GM12873 (cell line): ENCODE measurements around the gene PTGES3L.

Experiments
- TF ChIP-seq, protein P1 (sequence below): IDR thresholded peaks from 2 replicates; pipeline ENCODE4 v1.5.1; 2012; ENCODE audit warnings: low read depth, mild to moderate bottlenecking, moderate library complexity, low read length, control low read depth; ENCODE audit not compliant: insufficient read depth; ENCODE audit errors: missing control alignments

The PTGES3L gene

DNA sequence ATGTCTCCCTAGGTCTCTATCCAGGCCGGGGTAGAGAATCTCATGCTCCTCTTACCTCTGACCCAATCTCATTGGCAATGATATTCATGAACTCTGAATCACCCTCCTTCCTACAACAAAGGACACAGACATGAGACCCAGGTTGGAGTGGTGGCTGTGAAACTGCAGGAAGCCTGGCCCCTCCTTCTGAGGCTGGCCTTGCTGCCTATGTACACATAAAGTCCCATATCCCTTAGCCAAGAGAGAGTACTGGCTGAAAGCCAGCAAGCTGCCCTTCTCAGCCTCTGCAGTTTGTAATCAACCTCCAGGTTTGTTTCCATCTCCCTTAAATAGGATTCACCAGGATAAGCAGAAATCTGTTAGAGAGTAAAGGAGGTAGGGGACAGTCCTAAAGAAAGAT is 26.2 kb downstream of the PTGES3L start:
- TF ChIP-seq, protein P1, sequence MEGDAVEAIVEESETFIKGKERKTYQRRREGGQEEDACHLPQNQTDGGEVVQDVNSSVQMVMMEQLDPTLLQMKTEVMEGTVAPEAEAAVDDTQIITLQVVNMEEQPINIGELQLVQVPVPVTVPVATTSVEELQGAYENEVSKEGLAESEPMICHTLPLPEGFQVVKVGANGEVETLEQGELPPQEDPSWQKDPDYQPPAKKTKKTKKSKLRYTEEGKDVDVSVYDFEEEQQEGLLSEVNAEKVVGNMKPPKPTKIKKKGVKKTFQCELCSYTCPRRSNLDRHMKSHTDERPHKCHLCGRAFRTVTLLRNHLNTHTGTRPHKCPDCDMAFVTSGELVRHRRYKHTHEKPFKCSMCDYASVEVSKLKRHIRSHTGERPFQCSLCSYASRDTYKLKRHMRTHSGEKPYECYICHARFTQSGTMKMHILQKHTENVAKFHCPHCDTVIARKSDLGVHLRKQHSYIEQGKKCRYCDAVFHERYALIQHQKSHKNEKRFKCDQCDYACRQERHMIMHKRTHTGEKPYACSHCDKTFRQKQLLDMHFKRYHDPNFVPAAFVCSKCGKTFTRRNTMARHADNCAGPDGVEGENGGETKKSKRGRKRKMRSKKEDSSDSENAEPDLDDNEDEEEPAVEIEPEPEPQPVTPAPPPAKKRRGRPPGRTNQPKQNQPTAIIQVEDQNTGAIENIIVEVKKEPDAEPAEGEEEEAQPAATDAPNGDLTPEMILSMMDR: no peak

DNA sequence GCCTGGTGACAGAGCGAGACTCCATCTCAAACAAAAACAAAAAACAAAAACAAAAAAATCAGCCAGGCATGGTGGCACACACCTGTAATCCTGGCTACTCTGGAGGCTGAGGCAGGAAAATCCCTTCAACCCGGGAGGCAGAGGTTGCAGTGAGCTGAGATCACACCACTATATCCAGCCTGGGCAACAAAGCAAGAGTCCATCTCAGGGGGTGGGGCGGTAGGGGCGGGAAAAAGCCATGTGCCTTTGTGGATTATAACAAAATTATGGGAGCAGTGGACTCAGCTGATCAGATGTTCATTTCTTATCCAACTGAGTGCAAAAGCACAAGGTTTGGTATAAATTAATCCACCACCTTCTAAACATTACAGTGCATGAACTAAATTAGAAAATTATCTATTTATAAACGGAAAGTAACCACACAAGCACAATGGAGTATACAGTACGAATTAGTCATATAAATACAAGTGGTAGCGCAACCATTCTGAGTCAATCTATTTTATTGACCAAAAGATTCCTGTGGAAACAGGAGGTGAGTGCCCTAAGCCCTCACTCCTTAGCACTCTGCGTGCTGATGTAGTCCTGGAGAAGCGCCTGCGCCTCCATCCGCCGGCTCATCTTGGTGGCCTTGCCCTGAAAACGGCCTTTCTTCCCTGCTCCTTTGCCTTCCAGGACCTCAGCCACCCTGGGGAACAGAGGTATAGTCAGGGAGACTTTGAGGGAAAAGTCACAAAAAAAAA is 29.7 kb downstream of the PTGES3L start:
- TF ChIP-seq, protein P1: no peak

DNA sequence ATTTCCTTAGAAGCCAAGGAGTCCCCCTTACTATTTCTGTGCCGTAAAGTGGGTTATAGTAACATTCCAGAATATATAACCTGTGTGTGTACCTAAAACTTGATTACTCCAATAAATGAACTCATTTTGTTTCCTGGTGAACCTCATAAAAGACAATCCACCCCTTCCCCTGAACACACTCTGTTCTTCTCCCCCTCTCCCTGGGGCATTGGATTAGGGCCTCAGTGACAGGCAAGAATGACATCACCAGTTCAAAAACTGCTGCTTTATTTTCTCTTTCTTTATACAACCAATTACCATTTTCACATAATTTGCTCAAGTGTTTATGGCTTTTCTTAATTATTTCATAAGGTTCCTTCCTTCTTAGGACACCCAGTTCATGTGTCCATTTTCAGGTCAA is 33.1 kb downstream of the PTGES3L start:
- TF ChIP-seq, protein P1: no peak

DNA sequence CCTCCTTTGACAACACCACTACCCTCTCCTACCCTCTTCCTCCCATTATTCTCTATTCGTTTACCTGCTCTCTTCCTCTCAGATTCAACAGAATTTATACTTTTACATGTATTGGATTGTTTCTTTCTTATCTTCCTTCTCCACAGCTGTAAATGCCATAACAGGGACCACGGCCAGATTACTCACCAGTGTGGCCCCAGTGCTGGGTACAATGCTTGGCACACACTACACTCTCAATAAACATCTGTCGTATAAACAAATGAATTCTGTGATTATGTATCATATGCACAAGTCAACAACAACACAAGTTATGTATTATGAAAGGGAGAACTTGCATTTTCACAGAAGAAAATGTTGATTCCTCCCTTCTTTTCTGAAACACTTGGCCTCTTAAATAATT is 35.7 kb downstream of the PTGES3L start:
- TF ChIP-seq, protein P1: no peak

DNA sequence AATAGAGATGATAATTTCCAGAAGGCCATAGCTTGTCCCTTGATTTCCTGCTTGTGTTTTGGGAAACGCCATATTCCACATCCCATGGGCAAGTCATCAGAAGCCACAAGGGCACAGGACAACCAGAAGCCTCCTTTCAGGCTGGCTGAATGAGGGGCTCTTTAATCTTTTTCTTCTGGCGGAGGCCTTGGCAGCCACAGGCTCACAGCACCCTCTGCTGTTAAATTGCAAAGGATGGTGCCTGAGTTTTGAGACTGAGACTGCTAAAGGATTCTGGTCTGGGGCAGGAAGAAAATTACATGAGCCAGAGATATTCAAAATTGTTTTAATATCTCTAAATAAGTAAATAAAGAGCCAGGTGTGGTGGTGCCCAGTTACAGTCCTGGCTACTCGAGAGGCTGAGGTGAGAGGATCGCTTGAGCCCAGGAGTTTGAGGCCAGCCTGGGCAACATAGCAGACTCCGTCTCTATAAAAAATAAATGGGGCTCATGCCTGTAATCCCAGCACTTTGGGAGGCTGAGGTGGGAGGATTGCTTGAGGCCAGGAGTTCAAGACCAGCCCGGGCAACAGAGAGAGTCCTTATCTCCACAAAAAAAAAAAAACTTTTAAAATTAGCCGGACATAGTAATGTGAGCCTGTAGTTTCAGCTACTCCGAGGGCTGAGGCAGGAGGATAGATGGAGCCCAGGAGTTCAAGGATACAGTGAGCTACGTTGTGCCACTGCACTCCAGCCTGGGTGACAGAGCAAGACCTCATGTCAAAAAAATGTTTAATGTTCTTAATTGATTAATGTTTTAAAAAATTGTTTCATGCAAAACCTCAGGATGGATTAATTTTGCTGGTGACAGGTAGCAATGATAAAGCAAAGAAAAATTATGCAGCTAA is 41.9 kb downstream of the PTGES3L start:
- TF ChIP-seq, protein P1: peak; percentile 58

DNA sequence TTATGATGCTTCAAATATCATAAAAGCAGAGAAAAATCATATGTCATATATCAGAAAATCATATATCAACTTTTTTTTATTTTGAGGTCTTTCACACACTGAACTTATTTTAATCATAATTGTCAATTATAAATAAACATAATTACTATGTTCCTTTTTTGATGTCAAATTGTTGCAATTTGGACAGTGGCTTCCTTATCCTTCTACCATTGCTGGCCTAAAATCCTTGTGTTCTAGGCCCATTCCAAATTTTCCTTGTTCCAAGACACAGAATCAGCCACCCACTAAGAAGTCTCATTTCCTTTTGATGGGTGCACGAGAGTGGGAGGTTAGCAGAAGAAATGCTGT is 50.4 kb downstream of the PTGES3L start:
- TF ChIP-seq, protein P1: no peak

DNA sequence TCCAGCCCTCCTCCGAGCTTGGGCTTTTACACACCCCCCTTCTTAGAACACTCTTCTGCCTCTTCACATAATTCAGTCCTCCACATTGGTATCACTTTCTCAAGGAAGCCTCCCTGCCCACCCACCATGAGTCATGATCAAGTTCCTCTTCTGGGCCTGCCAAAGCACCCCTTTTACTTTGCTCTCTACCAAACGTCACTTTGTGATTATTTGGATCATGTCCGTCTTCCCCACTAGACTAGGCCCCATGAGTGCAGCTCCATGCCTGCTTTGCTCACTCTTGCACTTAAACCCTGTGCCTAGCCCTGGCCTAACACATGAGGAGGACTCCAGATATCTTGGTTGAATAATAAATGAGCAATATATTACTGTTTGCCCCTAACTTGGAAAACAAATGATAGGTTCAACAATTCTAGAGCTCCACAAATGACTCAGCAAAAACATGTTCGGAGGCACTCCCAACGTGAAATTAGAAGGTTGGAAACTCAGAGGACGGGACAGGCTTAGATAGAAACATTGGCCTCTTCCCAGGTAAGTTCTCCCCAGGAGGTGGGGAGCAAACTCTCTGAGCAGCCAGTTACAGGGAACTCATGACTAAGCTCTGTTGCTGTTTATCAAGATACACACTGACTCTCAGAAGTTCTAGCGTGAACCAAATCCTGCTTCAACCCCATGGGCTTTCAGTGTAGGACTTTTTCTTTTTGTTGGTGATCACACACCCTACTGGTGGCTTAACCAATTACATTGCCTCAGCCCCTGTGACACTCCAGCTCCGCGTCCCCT is 51.0 kb downstream of the PTGES3L start:
- TF ChIP-seq, protein P1: peak; percentile 69
